Breast epithelium (tissue), 3 donors: ENCODE data around the gene TCF4.

ENCODE experiments used
- CTCF ChIP-seq, 3 donors: fragments of 450-650 bp; IDR thresholded peaks; one replicate each; pipeline ENCODE4 v1.5.1; 2016 to 2017; ENCODE audit warnings: antibody characterized with exemption in 3 of 3, mild to moderate bottlenecking in 3 of 3, moderate library complexity in 3 of 3
- POLR2A ChIP-seq: fragments of 450-650 bp; IDR thresholded peaks from one replicate; pipeline ENCODE4 v1.6.1; 2016; ENCODE audit warnings: antibody characterized with exemption, mild to moderate bottlenecking, moderate library complexity
- POLR2AphosphoS5 ChIP-seq, 3 donors: sonication (generic); formaldehyde crosslinking; IDR thresholded peaks; one replicate each; pipeline ENCODE4 v1.6.1; 2017; ENCODE audit warnings: antibody characterized with exemption in 3 of 3

GRCh38 chr18:55213586-55213985, 374.4 kb downstream of the TCF4 start:
- TF ChIP-seq CTCF (IDR thresholded peaks at IDR 0.05) (no peak), POLR2AphosphoS5 (IDR thresholded peaks at IDR 0.05) (no peak), POLR2A (no peak)
